GM12865 (cell line): Measurements from ENCODE around the gene PGS1.

Experiments
- DNase-seq: peaks from one replicate; pipeline ENCODE4 v3.0.0; 2010; ENCODE audit warnings: low read depth
- H3K4me3 ChIP-seq: 2 replicates; pipeline ENCODE4 v1.5.1; 2011; ENCODE audit warnings: mild to moderate bottlenecking, low read depth, low read length, control low read depth
- CTCF ChIP-seq: IDR thresholded peaks from 2 replicates; pipeline ENCODE4 v1.5.1; 2011; ENCODE audit warnings: low read length, control low read depth, low read depth, inconsistent platforms; ENCODE audit not compliant: insufficient read depth; ENCODE audit errors: missing control alignments

Gene PGS1

DNA sequence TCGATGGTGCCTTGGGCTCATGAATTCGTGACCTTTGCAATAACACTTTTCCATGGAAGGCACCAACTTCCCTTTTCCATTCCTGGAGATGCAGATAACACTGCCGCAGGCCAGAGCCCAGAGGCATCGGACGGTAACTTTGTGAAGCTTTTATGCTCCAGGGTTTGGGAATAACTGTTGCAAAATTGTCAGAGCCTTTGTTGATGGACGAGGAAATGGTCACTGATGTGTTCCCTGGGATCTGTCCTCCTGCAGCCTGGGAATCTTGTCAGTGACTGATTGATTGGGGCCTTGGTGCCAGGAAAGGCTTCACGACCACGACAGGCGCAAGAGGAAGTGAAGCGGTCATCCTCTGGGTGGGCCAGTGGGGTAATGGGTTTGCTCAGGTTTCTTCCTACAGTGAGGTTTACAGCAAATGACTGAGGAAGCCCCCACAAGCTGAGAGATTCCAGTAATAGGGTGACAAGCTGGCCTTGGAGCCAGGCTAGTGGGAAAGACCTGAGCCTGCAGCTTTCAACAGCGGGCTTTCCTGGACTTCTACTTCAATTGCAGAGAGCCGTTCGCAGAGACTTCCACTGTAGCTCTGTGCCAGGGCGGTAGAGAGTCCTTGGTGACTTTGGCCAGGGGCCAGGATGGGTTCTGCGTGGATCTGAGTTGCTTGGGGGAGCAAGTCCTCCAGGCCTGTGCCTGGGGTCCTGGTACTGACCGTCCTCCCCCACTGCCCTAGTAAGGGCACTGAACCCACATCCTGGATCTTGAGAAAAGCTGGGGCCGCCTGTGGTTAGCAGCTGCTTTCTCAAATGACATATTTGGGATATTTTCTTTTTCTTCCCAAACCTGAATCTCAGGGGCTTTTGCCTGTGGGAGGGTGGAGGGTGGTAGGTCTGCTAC lies 37.6 kb downstream of the PGS1 start:
- DNase-seq, result no peak
- no peak overlapping the region for H3K4me3 ChIP-seq
- TF ChIP-seq CTCF, result no peak

DNA sequence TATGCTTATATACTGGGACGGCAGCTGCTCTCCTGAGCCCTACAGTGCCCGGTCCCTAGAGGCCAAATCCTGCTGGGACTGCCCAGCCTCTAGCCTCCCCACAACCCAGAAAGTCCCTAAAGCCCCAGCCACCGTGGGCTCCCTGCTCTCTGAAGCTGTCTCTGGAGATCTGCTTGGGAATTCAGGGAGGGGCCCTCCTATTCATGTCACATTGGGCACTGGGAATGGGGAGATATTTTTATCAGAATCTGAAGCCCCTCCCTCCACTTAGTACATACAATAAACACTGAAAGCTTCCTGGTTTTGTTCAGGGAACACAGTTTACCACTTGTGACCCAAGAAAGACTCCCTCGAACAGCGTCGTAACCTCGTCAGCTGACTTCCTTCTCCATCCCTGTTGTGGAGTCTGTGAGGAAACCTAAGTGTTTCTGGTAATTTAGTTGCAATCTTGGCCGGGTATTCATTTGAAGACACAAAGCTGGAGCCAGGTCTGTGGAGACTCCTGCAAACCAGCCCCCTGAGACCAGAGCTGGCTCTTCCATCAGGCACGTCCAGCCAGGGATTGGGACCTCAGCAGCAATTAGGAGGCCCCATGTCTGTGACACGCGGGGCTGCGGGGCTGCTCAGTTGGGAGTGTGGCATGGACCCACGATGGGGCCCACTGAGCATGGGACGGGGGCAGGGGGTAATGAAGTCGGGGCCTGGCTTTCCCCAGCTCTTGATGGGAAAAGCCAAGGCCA lies 38.5 kb downstream of the PGS1 start:
- H3K4me3 ChIP-seq, result no peak overlapping the region
- no peak for DNase-seq
- no peak for TF ChIP-seq CTCF

DNA sequence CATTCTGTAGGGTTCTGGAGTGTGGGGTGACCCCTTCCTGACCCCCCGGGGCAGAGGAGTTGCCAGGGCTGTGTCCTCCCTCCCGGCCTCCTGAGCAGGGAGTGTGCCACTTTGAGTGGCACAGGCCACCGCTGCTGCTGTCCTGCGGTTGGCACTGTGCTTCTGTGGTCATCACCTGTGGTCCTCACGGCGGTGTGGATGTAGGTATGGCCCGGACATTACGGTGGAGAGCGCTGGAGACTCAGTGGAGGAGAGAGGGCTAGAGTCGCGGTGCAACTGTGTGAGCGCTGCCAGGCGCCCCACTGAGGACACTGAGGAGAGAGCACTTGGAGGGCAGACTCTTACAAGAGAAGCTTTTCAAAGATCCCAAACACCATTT lies 39.1 kb downstream of the PGS1 start:
- H3K4me3 ChIP-seq, result no peak overlapping the region
- TF ChIP-seq CTCF, result no peak
- DNase-seq, result no peak

DNA sequence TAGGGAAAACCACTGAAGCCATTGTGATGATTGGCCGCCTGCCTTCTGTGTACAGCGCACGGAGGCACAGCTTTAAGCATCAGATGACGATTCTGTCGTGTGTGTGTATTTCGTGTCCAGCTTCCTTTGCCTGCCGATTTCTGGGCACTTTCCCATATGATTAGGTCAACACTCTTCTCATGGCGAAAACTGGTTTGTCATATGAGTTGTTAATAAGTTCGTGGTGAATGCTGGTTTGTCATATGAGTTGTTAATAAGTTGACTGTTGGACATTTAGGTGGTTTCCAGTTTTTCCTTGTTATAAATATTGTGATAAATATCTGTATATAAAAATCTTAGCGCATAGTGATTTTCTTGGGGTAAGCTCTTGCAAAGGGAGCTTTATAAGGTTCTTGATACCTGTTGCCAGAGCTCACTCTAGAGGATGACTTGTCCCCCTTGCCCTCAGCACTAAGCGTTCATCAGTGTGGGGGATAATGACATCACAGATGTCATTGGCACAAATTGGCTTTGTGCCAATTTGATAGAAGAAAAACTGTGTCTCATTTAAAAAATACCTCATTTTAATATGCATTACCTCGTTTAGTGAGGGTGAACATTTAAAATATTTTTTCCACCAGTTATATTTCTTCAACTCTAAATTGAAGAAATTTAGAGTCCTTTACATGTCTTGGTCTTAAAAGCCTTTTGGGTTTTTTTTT lies 40.0 kb downstream of the PGS1 start:
- no peak for TF ChIP-seq CTCF
- no peak for DNase-seq
- no peak overlapping the region for H3K4me3 ChIP-seq

- H3K4me3 ChIP-seq, result no peak overlapping the region
- no peak for DNase-seq
- TF ChIP-seq CTCF, result no peak
Observed at GRCh38 chr17:78419970-78420815, 41.7 kb downstream of the PGS1 start.

DNA sequence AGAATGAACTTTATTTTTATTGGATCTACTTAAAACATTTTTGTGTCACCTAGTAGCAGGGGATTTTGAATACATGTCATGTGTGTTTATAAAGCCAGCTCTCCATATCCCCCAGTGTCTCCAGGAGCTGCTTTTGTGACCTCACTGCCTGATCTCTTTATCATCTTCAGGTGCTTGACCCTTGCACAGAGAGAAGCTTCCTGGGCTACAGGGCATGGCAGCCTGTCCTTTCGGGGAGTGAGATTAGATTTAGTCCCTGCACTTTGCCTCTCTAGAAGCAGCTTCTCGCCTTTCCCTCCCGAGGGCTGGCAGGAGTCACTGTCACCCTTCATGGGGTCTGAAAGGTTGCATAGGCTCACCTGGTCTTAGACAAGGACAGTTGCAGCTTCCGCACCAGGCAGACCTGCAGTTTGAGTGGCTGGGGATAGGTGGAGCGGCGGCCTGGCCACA lies 42.7 kb downstream of the PGS1 start:
- TF ChIP-seq CTCF, result no peak
- no peak for DNase-seq
- no peak overlapping the region for H3K4me3 ChIP-seq
